Measurements from ENCODE around the gene FAM219A. TPM values are rescaled to one million over a fixed set of nuclear protein-coding genes. Genes with fewer than 3 reads are reported as not detected.

The FAM219A gene, protein sequence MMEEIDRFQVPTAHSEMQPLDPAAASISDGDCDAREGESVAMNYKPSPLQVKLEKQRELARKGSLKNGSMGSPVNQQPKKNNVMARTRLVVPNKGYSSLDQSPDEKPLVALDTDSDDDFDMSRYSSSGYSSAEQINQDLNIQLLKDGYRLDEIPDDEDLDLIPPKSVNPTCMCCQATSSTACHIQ
- total RNA-seq = 2.8 and 3.5 TPM in 2 replicates

DNA sequence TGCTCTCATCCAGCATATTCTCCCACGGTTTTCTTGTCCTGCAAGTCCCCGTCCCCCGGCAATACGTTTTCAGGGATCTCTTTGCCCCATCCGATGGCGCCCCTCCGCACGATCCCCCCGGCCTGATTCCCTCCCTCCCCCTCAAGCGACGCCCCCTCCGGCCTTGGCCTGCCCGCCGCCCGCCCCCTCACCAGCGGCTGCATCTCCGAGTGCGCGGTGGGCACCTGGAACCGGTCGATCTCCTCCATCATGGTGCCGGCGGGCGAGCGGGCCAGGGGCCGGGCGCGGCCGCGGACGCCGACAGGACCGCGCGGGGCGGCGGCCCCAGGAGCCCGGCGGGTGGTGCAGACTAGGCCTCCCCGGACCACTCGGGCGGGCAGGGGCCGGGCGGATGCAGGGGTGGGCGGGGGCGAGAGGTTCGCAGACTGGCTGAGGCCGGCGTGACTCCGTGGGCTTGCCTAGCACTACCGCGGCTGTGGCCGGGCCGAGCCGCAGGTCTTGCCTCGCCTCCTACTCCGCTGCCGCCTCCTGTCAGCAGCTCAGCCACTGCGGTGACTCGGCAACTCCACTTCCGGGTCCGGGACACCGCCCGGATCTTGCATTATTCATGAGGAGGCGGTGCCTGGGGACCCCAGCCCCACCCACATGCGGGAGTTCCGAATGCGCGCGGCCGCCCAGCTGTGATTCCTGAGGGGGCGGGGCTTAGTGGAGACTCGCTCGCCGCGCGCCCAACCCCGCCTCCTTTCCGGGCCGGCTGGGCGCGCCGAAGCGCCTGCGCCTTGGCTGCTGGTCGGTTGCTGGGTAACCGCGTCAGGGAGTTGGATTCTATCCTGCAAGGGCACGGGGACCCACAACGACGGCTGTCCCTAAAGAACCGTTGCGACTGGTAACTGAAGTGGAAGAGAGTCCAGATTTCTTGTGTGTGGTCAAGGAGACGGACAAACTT is at the start of gene FAM219A, which contains the start of gene DNAI1:
Gene FAM219A, minus strand, starts transcription at position 558 of the 946 bp plus-strand sequence. Its CDS starts 307 bp downstream, at position 251.
Gene DNAI1, plus strand, starts transcription at position 793 of the 946 bp plus-strand sequence. CDS start 201 bp downstream, outside the sequence.

DNA sequence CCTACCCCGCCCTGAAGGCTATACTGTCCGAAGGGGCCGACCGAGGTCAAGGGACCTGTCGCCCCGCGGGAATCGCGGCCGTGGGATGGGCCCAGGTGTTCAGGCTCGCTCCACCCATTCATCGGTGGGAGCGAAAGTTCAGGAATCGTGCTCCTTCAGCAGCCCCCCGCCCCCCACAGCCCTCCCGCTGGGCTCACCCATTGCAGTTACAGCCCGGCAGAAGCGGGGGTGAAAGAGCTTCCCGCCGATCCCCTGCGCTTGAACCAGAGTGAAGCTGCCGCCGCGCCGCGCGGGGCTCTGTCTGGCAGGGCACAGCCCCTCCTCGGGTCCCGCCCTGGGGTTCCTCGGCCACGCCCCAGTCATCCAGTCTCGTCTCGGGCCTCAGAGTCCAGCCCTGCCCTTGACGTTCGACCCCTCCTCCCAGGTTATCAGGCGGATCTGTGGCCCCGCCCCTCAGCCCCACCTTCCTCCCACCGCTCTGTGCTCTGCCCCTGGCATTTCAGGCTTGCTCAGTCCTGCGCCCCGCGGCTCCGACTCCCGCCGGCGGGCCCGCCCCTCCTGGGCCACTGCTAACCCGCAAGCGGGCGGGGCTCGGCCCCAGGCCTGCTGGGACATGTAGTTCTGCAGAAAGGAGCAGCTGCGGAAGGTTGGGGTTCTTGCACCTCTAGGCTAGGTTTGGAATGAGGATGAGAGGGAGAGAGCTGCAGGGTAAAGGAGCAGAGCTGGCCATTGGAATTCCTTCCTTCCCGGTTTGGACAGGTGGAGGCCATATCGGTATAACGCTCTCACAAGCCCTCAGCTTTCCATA is 81.6 kb downstream of the FAM219A start, which contains the start of gene MYORG:
Gene MYORG, minus strand, starts transcription at position 303 of the 808 bp plus-strand sequence. CDS start 3,955 bp downstream, outside the sequence.

Other genes with a start within 250 kb of the FAM219A start
- gene KIF24, start 129.3 kb downstream of the FAM219A start, total RNA-seq = 0.17 and 0.63 TPM in 2 replicates
- 51.0 and 55.0 TPM in 2 replicates for gene NUDT2, start 129.0 kb downstream of the FAM219A start, total RNA-seq
- gene MYORG, start 81.7 kb downstream of the FAM219A start, total RNA-seq = 0.43 and 0.63 TPM in 2 replicates
- 0.34 TPM in 1 of 2 replicates, not detected in the other for gene DNAI1, start 235 bp upstream of the FAM219A start, total RNA-seq
- 0.16 and 0.26 TPM in 2 replicates for gene ENHO, start 64.4 kb upstream of the FAM219A start, total RNA-seq
- gene CNTFR, start 131.2 kb upstream of the FAM219A start, total RNA-seq = not detected in 2 replicates
- gene RPP25L, start 153.5 kb upstream of the FAM219A start, total RNA-seq = 22.2 and 24.9 TPM in 2 replicates
- 160 and 173 TPM in 2 replicates for gene DCTN3, start 161.9 kb upstream of the FAM219A start, total RNA-seq
- not detected in 2 replicates for gene ARID3C, start 170.5 kb upstream of the FAM219A start, total RNA-seq
- gene SIGMAR1, start 179.2 kb upstream of the FAM219A start, total RNA-seq = 34.8 and 34.9 TPM in 2 replicates
- 34.5 and 41.1 TPM in 2 replicates for gene GALT, start 188.1 kb upstream of the FAM219A start, total RNA-seq
- gene IL11RA, start 193.6 kb upstream of the FAM219A start, total RNA-seq = 14.0 and 16.3 TPM in 2 replicates
- gene CCL27, start 204.1 kb upstream of the FAM219A start, total RNA-seq = 0.09 TPM in 1 of 2 replicates, not detected in the other
- not detected in 2 replicates for gene CCL19, start 232.7 kb upstream of the FAM219A start, total RNA-seq

All from bronchial smooth muscle cell (primary cell).